Pancreas (tissue), 10 donors: ENCODE data around the gene MACROD2. TPM values are rescaled to one million over a fixed set of nuclear protein-coding genes. Genes with fewer than 3 reads are reported as not detected.

Source experiments
- ATAC-seq, 4 donors: fragments of 200-7000 bp; cut with Tn5 transposase; one replicate each; pipeline versions ENCODE4 v1.8.0 to v1.9.1; 2020; ENCODE audit warnings: mild to moderate bottlenecking in 4 of 4, moderate library complexity in 4 of 4
- DNase-seq, 6 donors: peaks; one replicate each; pipeline ENCODE4 v3.0.0-alpha.2; 2020
- FAIRE-seq: peaks from 2 replicates; lab custom pipeline; 2012; peaks lifted over from hg19 to GRCh38; lab: Jason Lieb, UNC
- H3K27ac ChIP-seq, 4 donors: fragments of 200-600 bp; sonication (generic); 1 replicate in 3 of 4; 2 replicates in 1 of 4; pipeline versions ENCODE4 v1.5.0 to v1.8.0; 2020
- H3K27me3 ChIP-seq, 4 donors: fragments of 200-600 bp; one replicate each; pipeline ENCODE4 v1.8.0; 2021
- H3K36me3 ChIP-seq, 3 donors: fragments of 200-600 bp; sonication (generic) in 1 of 3; one replicate each; pipeline versions ENCODE4 v1.5.0 to v1.8.0; 2020 to 2021
- H3K4me1 ChIP-seq, 3 donors: fragments of 200-600 bp; one replicate each; pipeline ENCODE4 v1.8.0; 2021
- H3K4me3 ChIP-seq, 4 donors: fragments of 200-600 bp; sonication (generic) in 2 of 4; one replicate each; pipeline versions ENCODE4 v1.5.0 to v1.8.0; 2020 to 2021
- H3K9me3 ChIP-seq, 4 donors: fragments of 200-600 bp; one replicate each; pipeline ENCODE4 v1.8.0; 2021
- CTCF ChIP-seq, 4 donors: fragments of 200-600 bp; sonication (generic) in 3 of 4; IDR thresholded peaks; one replicate each; pipeline versions ENCODE4 v1.5.0 to v1.8.0; 2021; ENCODE audit warnings: antibody characterized with exemption in 4 of 4
- WGBS, 2 donors: extraction: QIAGEN DNeasy Blood & Tissue Kit; methylation state at CpG; one replicate each; pipeline ENCODE4 v1.1.7; 2013; 5-methylcytosine and 5-hydroxymethylcytosine counted together
- intact Hi-C, 3 donors: fragments of 100-400 bp; cut with DNase I; formaldehyde crosslinking; loops; one replicate each; pipeline versions ENCODE4 v1.11.1 to v1.14.2; 2022
- polyA plus RNA-seq, 2 donors: library from polyadenylated mRNA; stranded (reverse); fragments of 200-250 nt; gene quantifications; one replicate each; pipeline ENCODE4 v1.2.3, GENCODE V29; 2013
- total RNA-seq, 6 donors: library from RNA; stranded (reverse); fragmentation: NEBNext Ultra II Directional in 4 of 6; extraction: Animal tissue kit (Norgen Biotek cat#: 25700) in 4 of 6; gene quantifications; one replicate each; pipeline versions ENCODE4 v1.2.1 to v1.2.4, GENCODE V29; 2021 to 2023
- donor health status: healthy with polysubstance abuse.
- donor health status: DM: no; HTN: no; CAD: no; lungs with moderate emphysema.
- donor health status: DM: no; HTN: no; CAD: no.
- donor health status: control.
- donor health status: control.
- donor health status: Bipolar disorder and iron deficiency.
- donor health status: DM: yes; HTN: yes; CAD: no.
- donor health status: DM: no; HTN: no; CAD: no.
- donor health status: DM: no; HTN: no; CAD: no.
- donor health status: DM: yes; HTN: yes; CAD: no.

The MACROD2 gene
- total and polyA plus RNA-seq, 8 donors, result 1.7 to 4.9 (median 2.7) TPM

GRCh38 chr20:15387228-15387627, 1391.9 kb downstream of the MACROD2 start:
- Histone ChIP-seq H3K4me3 (no peak overlapping the region), H3K4me1 (no peaks in the 10 kb centered on the region), H3K9me3 (no peaks in the 10 kb centered on the region), H3K27me3 (no peaks in the 10 kb centered on the region), H3K27ac (no peak overlapping the region), H3K36me3 (no peaks in the 10 kb centered on the region)
- DNase-seq (no peak), ATAC-seq (no peak), FAIRE-seq (no peak)
- no peak for TF ChIP-seq CTCF (IDR thresholded peaks at IDR 0.05)
- intact Hi-C loops, result no loop called here

GRCh38 chr20:15395457-15395856, 1400.1 kb downstream of the MACROD2 start:
- no peaks in the 10 kb centered on the region for H3K36me3 ChIP-seq
- FAIRE-seq (no peak), ATAC-seq (no peak), DNase-seq (no peak)
- no peaks in the 10 kb centered on the region for H3K27me3 ChIP-seq
- intact Hi-C loops, result no loop called here
- no peaks in the 10 kb centered on the region for H3K9me3 ChIP-seq
- WGBS, 2 donors, result 74 to 76% methylated on average over 3 of the region's 3 CpGs
- no peak overlapping the region for H3K4me3 ChIP-seq
- no peaks in the 10 kb centered on the region for H3K4me1 ChIP-seq
- no peak for TF ChIP-seq CTCF (IDR thresholded peaks at IDR 0.05)
- H3K27ac ChIP-seq, result no peak overlapping the region

GRCh38 chr20:15396026-15396425, 1400.7 kb downstream of the MACROD2 start:
- no peak for TF ChIP-seq CTCF (IDR thresholded peaks at IDR 0.05)
- ATAC-seq (no peak), FAIRE-seq (no peak), DNase-seq (no peak)
- WGBS, 2 donors, result 92 to 94% methylated on average over 2 of the region's 2 CpGs
- intact Hi-C loops, result no loop called here
- Histone ChIP-seq H3K4me3 (no peak overlapping the region), H3K27ac (no peak overlapping the region), H3K4me1 (no peaks in the 10 kb centered on the region), H3K36me3 (no peaks in the 10 kb centered on the region), H3K27me3 (no peaks in the 10 kb centered on the region), H3K9me3 (no peaks in the 10 kb centered on the region)

- FAIRE-seq, result no peak
- DNase-seq, result no peak
- no peak for TF ChIP-seq CTCF (IDR thresholded peaks at IDR 0.05)
- Histone ChIP-seq H3K9me3 (no peaks in the 10 kb centered on the region), H3K4me1 (no peaks in the 10 kb centered on the region), H3K36me3 (no peaks in the 10 kb centered on the region), H3K27me3 (no peaks in the 10 kb centered on the region), H3K4me3 (no peak overlapping the region), H3K27ac (no peak overlapping the region)
- 81 to 85% methylated on average over 3 of the region's 3 CpGs for WGBS, 2 donors
- intact Hi-C loops, result no loop called here
- no peak for ATAC-seq
These were observed 1401.6 kb downstream of the MACROD2 start for GRCh38 chr20:15396900-15397299.

GRCh38 chr20:15399781-15400180, 1404.5 kb downstream of the MACROD2 start:
- ATAC-seq, result no peak
- no peaks in the 10 kb centered on the region for H3K36me3 ChIP-seq
- no peak for DNase-seq
- H3K9me3 ChIP-seq, result no peaks in the 10 kb centered on the region
- 75 to 84% methylated on average over 2 of the region's 2 CpGs for WGBS, 2 donors
- FAIRE-seq, result no peak
- intact Hi-C loops, result no loop called here
- no peak for TF ChIP-seq CTCF (IDR thresholded peaks at IDR 0.05)
- H3K4me3 ChIP-seq, result no peak overlapping the region
- no peaks in the 10 kb centered on the region for H3K27me3 ChIP-seq
- H3K4me1 ChIP-seq, result no peaks in the 10 kb centered on the region
- no peak overlapping the region for H3K27ac ChIP-seq
